Measurements from ENCODE around the gene CLSTN2.
A peak's percentile ranks its signal among the peaks of the same experiment; 100 is the strongest.

Gene CLSTN2

DNA sequence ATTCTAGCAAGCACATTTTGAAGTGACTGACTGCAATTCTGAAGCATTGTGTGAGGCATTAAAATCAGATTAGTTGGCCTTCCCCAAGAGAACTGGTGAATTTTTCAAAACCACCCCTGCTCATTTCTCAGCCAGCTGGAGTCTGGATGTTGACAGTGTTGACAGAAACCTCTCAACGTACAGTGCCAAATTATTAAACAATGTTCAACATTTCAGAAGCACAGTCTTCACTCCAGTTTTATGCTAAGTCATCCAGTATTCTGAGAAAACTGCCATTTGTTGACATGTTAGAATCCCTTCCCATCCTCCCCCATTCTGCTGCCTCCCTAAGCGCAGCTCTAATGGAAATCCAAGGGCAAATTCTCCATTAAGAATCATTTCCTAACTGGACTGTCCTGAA lies 373.6 kb downstream of the CLSTN2 start:
- POLR2A ChIA-PET, result no interaction called here
- no peak overlapping the region for H3K4me3 ChIP-seq (ENCODE audit: low read depth, low read length)

DNA sequence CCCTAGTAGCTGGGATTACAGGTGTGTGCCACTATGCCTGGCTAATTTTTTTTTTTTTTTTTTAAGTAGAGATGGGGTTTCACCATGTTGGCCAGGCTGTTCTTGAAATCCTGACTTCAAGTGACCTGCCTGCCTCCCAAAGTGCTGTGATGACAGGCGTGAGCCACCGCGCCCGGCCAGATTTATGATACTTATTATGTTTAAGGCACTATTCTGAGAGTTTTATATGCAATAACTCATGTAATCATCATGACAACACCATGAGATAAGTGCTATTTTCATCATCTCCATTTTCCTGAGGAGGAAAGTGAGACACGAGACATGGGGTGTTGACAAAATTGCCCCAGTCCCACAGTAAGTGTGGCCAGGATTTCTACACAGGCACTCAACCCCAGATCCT lies 376.4 kb downstream of the CLSTN2 start:
- Histone ChIP-seq H3K9me3 (ENCODE audit: control insufficient read depth, insufficient read depth, low read depth, low read length) (no peaks in the 10 kb centered on the region), H3K27ac (ENCODE audit: extremely low read depth, low read depth, low read length) (no peak overlapping the region), H3K36me3 (ENCODE audit: control insufficient read depth in 2 of 2, insufficient read depth in 1 of 2, low read length in 2 of 2) (no peaks in the 10 kb centered on the region), H3K4me1 (ENCODE audit: control insufficient read depth, insufficient read depth, low read length) (no peaks in the 10 kb centered on the region), H3K4me3 (ENCODE audit: low read depth, low read length) (no peak overlapping the region)
- CTCF ChIA-PET, result no interaction called here
- POLR2A ChIA-PET, result interaction anchor here (0.6 kb wide), 1 partner anchor 69 kb away, joined by 5 read pairs; no protein-coding TSS in a partner anchor
- TF ChIP-seq, protein P1, sequence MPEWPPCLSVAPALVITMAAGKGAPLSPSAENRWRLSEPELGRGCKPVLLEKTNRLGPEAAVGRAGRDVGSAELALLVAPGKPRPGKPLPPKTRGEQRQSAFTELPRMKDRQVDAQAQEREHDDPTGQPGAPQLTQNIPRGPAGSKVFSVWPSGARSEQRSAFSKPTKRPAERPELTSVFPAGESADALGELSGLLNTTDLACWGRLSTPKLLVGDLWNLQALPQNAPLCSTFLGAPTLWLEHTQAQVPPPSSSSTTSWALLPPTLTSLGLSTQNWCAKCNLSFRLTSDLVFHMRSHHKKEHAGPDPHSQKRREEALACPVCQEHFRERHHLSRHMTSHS (tag by site-specific recombination; IDR thresholded peaks at IDR 0.05), result no peak
- peak; percentile 54; the same call in 1 of the 2 replicates for TF ChIP-seq KLF16 (tag by site-specific recombination; IDR thresholded peaks at IDR 0.05)
- TF ChIP-seq ZSCAN16 (tag by site-specific recombination; IDR thresholded peaks at IDR 0.05), result no peak
- TF ChIP-seq ZNF830 (tag by site-specific recombination; IDR thresholded peaks at IDR 0.05; ENCODE audit: low read depth), result no peak
- no peak for TF ChIP-seq ZNF292 (tag by site-specific recombination; IDR thresholded peaks at IDR 0.05; ENCODE audit: borderline replicate concordance, low read depth)
- TF ChIP-seq BCL11B (tag by site-specific recombination; IDR thresholded peaks at IDR 0.05; ENCODE audit: low read depth), result 0 out of 2 replicates have a peak, but pooled peaks have one; percentile 48
- no peak for TF ChIP-seq ZNF354C (tag by site-specific recombination; IDR thresholded peaks at IDR 0.05; ENCODE audit: borderline replicate concordance, low read depth)
- TF ChIP-seq ZNF837 (tag by site-specific recombination; IDR thresholded peaks at IDR 0.05), result no peak
- TF ChIP-seq BCL11A (tag by site-specific recombination; IDR thresholded peaks at IDR 0.05; ENCODE audit: low read depth), result no peak
- TF ChIP-seq, protein P2, sequence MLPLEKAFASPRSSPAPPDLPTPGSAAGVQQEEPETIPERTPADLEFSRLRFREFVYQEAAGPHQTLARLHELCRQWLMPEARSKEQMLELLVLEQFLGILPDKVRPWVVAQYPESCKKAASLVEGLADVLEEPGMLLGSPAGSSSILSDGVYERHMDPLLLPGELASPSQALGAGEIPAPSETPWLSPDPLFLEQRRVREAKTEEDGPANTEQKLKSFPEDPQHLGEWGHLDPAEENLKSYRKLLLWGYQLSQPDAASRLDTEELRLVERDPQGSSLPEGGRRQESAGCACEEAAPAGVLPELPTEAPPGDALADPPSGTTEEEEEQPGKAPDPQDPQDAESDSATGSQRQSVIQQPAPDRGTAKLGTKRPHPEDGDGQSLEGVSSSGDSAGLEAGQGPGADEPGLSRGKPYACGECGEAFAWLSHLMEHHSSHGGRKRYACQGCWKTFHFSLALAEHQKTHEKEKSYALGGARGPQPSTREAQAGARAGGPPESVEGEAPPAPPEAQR (tag by site-specific recombination; IDR thresholded peaks at IDR 0.05), result no peak
- no peak for TF ChIP-seq ZNF600 (tag by site-specific recombination; IDR thresholded peaks at IDR 0.05)
- TF ChIP-seq ZNF670 (tag by site-specific recombination; IDR thresholded peaks at IDR 0.05; ENCODE audit: low read depth), result no peak
- 0 out of 2 replicates have a peak, but pooled peaks have one; percentile 25 for TF ChIP-seq ZNF366 (tag by site-specific recombination; conservative IDR thresholded peaks at IDR 0.05)
- TF ChIP-seq ZNF169 (tag by site-specific recombination; IDR thresholded peaks at IDR 0.05), result no peak
- TF ChIP-seq, protein P3, sequence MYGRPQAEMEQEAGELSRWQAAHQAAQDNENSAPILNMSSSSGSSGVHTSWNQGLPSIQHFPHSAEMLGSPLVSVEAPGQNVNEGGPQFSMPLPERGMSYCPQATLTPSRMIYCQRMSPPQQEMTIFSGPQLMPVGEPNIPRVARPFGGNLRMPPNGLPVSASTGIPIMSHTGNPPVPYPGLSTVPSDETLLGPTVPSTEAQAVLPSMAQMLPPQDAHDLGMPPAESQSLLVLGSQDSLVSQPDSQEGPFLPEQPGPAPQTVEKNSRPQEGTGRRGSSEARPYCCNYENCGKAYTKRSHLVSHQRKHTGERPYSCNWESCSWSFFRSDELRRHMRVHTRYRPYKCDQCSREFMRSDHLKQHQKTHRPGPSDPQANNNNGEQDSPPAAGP (tag by site-specific recombination; IDR thresholded peaks at IDR 0.05), result no peak
- peak; percentile 67 for TF ChIP-seq GLIS1 (tag by site-specific recombination; IDR thresholded peaks at IDR 0.05)
- no peak for TF ChIP-seq ZNF248 (tag by site-specific recombination; IDR thresholded peaks at IDR 0.05)
- TF ChIP-seq ZBTB8A (tag by site-specific recombination; IDR thresholded peaks at IDR 0.05), result no peak
- no peak for TF ChIP-seq ZNF138 (tag by site-specific recombination; IDR thresholded peaks at IDR 0.05; ENCODE audit: borderline replicate concordance)
- TF ChIP-seq OSR2 (tag by site-specific recombination; IDR thresholded peaks at IDR 0.05), result peak; percentile 68
- TF ChIP-seq, protein P4, sequence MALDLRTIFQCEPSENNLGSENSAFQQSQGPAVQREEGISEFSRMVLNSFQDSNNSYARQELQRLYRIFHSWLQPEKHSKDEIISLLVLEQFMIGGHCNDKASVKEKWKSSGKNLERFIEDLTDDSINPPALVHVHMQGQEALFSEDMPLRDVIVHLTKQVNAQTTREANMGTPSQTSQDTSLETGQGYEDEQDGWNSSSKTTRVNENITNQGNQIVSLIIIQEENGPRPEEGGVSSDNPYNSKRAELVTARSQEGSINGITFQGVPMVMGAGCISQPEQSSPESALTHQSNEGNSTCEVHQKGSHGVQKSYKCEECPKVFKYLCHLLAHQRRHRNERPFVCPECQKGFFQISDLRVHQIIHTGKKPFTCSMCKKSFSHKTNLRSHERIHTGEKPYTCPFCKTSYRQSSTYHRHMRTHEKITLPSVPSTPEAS (tag by site-specific recombination; IDR thresholded peaks at IDR 0.05), result peak; percentile 24; the same call in 1 of the 2 replicates
- no peak for TF ChIP-seq KLF9 (tag by site-specific recombination; IDR thresholded peaks at IDR 0.05; ENCODE audit: low read depth)

More for the DNA sequence above, 373.6 kb downstream of the CLSTN2 start:
- Histone ChIP-seq H3K36me3 (ENCODE audit: control insufficient read depth in 2 of 2, insufficient read depth in 1 of 2, low read length in 2 of 2) (no peaks in the 10 kb centered on the region), H3K4me1 (ENCODE audit: control insufficient read depth, insufficient read depth, low read length) (no peaks in the 10 kb centered on the region), H3K27ac (ENCODE audit: extremely low read depth, low read depth, low read length) (no peak overlapping the region), H3K9me3 (ENCODE audit: control insufficient read depth, insufficient read depth, low read depth, low read length) (no peaks in the 10 kb centered on the region)
- TF ChIP-seq ZBTB1 (tag by site-specific recombination; IDR thresholded peaks at IDR 0.05) (no peak), ZNF610 (tag by site-specific recombination; IDR thresholded peaks at IDR 0.05; ENCODE audit: borderline replicate concordance) (no peak), ZSCAN30 (tag by site-specific recombination; IDR thresholded peaks at IDR 0.05) (no peak), ZFHX2 (tag by site-specific recombination; conservative IDR thresholded peaks at IDR 0.05) (no peak), ZNF501 (tag by site-specific recombination; IDR thresholded peaks at IDR 0.05) (no peak), ZNF423 (tag by site-specific recombination; IDR thresholded peaks at IDR 0.05) (no peak), ZNF843 (tag by site-specific recombination; IDR thresholded peaks at IDR 0.05) (no peak), ZNF404 (tag by site-specific recombination; IDR thresholded peaks at IDR 0.05) (no peak), ZNF114 (tag by site-specific recombination; IDR thresholded peaks at IDR 0.05) (no peak)
- TF ChIP-seq, protein P4 (tag by site-specific recombination; IDR thresholded peaks at IDR 0.05), result no peak
- TF ChIP-seq, protein P5, sequence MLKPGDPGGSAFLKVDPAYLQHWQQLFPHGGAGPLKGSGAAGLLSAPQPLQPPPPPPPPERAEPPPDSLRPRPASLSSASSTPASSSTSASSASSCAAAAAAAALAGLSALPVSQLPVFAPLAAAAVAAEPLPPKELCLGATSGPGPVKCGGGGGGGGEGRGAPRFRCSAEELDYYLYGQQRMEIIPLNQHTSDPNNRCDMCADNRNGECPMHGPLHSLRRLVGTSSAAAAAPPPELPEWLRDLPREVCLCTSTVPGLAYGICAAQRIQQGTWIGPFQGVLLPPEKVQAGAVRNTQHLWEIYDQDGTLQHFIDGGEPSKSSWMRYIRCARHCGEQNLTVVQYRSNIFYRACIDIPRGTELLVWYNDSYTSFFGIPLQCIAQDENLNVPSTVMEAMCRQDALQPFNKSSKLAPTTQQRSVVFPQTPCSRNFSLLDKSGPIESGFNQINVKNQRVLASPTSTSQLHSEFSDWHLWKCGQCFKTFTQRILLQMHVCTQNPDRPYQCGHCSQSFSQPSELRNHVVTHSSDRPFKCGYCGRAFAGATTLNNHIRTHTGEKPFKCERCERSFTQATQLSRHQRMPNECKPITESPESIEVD (tag by site-specific recombination; IDR thresholded peaks at IDR 0.05), result no peak
- CTCF ChIA-PET, result no interaction called here

Data from HEK293 (cell line).